Stimulated activated CD8-positive, alpha-beta memory T cell treated with anti-CD3 and anti-CD28 coated beads, Interleukin-2, amount 100 ng/mL, for 1 hour (primary cell): Measurements from ENCODE around the gene MUC4.
"Not testable (repeated sequence)": the region's sequence is repeated elsewhere in the genome, so short reads cannot be mapped to it uniquely, and the experiment has no call there.

Experiments
- DNase-seq, 2 donors: peaks; one replicate each; pipeline ENCODE4 v3.0.0-alpha.2; 2020; ENCODE audit warnings: low read depth in 2 of 2

MUC4 gene

GRCh38 chr3:195835791-195836190, 24.1 kb upstream of the MUC4 start:
- no peak for DNase-seq

- DNase-seq, result no peak
These were observed 23.2 kb upstream of the MUC4 start for GRCh38 chr3:195834675-195835583.

- DNase-seq, result no peak
These were observed 18.1 kb upstream of the MUC4 start for GRCh38 chr3:195829897-195830254.

- DNase-seq, result no peak
These were observed 17.0 kb upstream of the MUC4 start for GRCh38 chr3:195828762-195829161.

- DNase-seq, result no peak
These were observed 14.4 kb upstream of the MUC4 start for GRCh38 chr3:195825857-195826804.

- no peak for DNase-seq
These were observed 13.5 kb upstream of the MUC4 start for GRCh38 chr3:195825191-195825588.

GRCh38 chr3:195824425-195825190, 12.9 kb upstream of the MUC4 start:
- DNase-seq, result not testable (repeated sequence)

- DNase-seq, result no peak
These were observed 12.3 kb upstream of the MUC4 start for GRCh38 chr3:195823999-195824398.

- DNase-seq, result no peak
These were observed 11.6 kb upstream of the MUC4 start for GRCh38 chr3:195823280-195823679.

- no peak for DNase-seq
These were observed 10.5 kb upstream of the MUC4 start for GRCh38 chr3:195822131-195822696.

- no peak for DNase-seq
These were observed 9.8 kb upstream of the MUC4 start for GRCh38 chr3:195821403-195822130.

GRCh38 chr3:195820901-195821300, 9.2 kb upstream of the MUC4 start:
- DNase-seq, result no peak

GRCh38 chr3:195820186-195820585, 8.5 kb upstream of the MUC4 start:
- DNase-seq, result no peak

- no peak for DNase-seq
These were observed 6.6 kb upstream of the MUC4 start for GRCh38 chr3:195818301-195818700.

- no peak for DNase-seq
These were observed 5.9 kb upstream of the MUC4 start for GRCh38 chr3:195817578-195818135.

- DNase-seq, result not testable (repeated sequence)
These were observed 4.7 kb upstream of the MUC4 start for GRCh38 chr3:195816276-195816913.

- DNase-seq, result no peak
These were observed 3.5 kb upstream of the MUC4 start for GRCh38 chr3:195815169-195815771.

GRCh38 chr3:195813916-195814640, 2.3 kb upstream of the MUC4 start:
- DNase-seq, result no peak

GRCh38 chr3:195812366-195812765, 637 bp upstream of the MUC4 start:
- DNase-seq, result no peak
